ENCODE data around the gene PTPRR.

Gene PTPRR

GRCh38 chr12:70733385-70733784 lies 187.2 kb downstream of the PTPRR start:
- no peak overlapping the region for H3K4me2 ChIP-seq (ENCODE audit: low read length)
- no peaks in the 10 kb centered on the region for H3K4me1 ChIP-seq
- peak; percentile 25 for TF ChIP-seq CTCF (IDR thresholded peaks at IDR 0.05)
- no peak overlapping the region for H2AFZ ChIP-seq
- H3K27me3 ChIP-seq (ENCODE audit: control insufficient read depth, insufficient read depth, low read length), result no peaks in the 10 kb centered on the region
- H3K9me3 ChIP-seq (ENCODE audit: control insufficient read depth, low read length), result no peaks in the 10 kb centered on the region
- H3K27ac ChIP-seq, result no peak overlapping the region
- no peaks in the 10 kb centered on the region for H3K79me2 ChIP-seq
- H3K4me3 ChIP-seq (ENCODE audit: low read depth, low read length), result no peak overlapping the region
- H3K36me3 ChIP-seq (ENCODE audit: control insufficient read depth, insufficient read depth, low read length), result no peaks in the 10 kb centered on the region
- no peak overlapping the region for H3K9ac ChIP-seq

- no peak overlapping the region for H3K9ac ChIP-seq
- H3K4me2 ChIP-seq (ENCODE audit: low read length), result no peak overlapping the region
- no peaks in the 10 kb centered on the region for H3K27me3 ChIP-seq (ENCODE audit: control insufficient read depth, insufficient read depth, low read length)
- H3K9me3 ChIP-seq (ENCODE audit: control insufficient read depth, low read length), result no peaks in the 10 kb centered on the region
- H3K27ac ChIP-seq, result no peak overlapping the region
- H3K4me3 ChIP-seq (ENCODE audit: low read depth, low read length), result no peak overlapping the region
- no peaks in the 10 kb centered on the region for H3K36me3 ChIP-seq (ENCODE audit: control insufficient read depth, insufficient read depth, low read length)
- no peaks in the 10 kb centered on the region for H3K4me1 ChIP-seq
- H2AFZ ChIP-seq, result no peak overlapping the region
- no peaks in the 10 kb centered on the region for H3K79me2 ChIP-seq
- no peak for TF ChIP-seq CTCF (IDR thresholded peaks at IDR 0.05)
These were observed 188.3 kb downstream of the PTPRR start for GRCh38 chr12:70732287-70732686.

GRCh38 chr12:70730675-70731180 lies 189.8 kb downstream of the PTPRR start:
- TF ChIP-seq CTCF (IDR thresholded peaks at IDR 0.05), result no peak
- no peak overlapping the region for H3K4me2 ChIP-seq (ENCODE audit: low read length)
- H3K36me3 ChIP-seq (ENCODE audit: control insufficient read depth, insufficient read depth, low read length), result no peaks in the 10 kb centered on the region
- H3K9ac ChIP-seq, result no peak overlapping the region
- no peak overlapping the region for H3K4me3 ChIP-seq (ENCODE audit: low read depth, low read length)
- no peak overlapping the region for H2AFZ ChIP-seq
- H3K79me2 ChIP-seq, result no peaks in the 10 kb centered on the region
- H3K27me3 ChIP-seq (ENCODE audit: control insufficient read depth, insufficient read depth, low read length), result no peaks in the 10 kb centered on the region
- no peak overlapping the region for H3K27ac ChIP-seq
- no peaks in the 10 kb centered on the region for H3K4me1 ChIP-seq
- H3K9me3 ChIP-seq (ENCODE audit: control insufficient read depth, low read length), result no peaks in the 10 kb centered on the region

- no peak overlapping the region for H2AFZ ChIP-seq
- H3K79me2 ChIP-seq, result no peaks in the 10 kb centered on the region
- no peak overlapping the region for H3K4me3 ChIP-seq (ENCODE audit: low read depth, low read length)
- H3K27ac ChIP-seq, result no peak overlapping the region
- no peak overlapping the region for H3K9ac ChIP-seq
- no peaks in the 10 kb centered on the region for H3K27me3 ChIP-seq (ENCODE audit: control insufficient read depth, insufficient read depth, low read length)
- H3K36me3 ChIP-seq (ENCODE audit: control insufficient read depth, insufficient read depth, low read length), result no peaks in the 10 kb centered on the region
- no peak for TF ChIP-seq CTCF (IDR thresholded peaks at IDR 0.05)
- no peaks in the 10 kb centered on the region for H3K9me3 ChIP-seq (ENCODE audit: control insufficient read depth, low read length)
- H3K4me2 ChIP-seq (ENCODE audit: low read length), result no peak overlapping the region
- no peaks in the 10 kb centered on the region for H3K4me1 ChIP-seq
These were observed 196.1 kb downstream of the PTPRR start for GRCh38 chr12:70724444-70724843.

DNA sequence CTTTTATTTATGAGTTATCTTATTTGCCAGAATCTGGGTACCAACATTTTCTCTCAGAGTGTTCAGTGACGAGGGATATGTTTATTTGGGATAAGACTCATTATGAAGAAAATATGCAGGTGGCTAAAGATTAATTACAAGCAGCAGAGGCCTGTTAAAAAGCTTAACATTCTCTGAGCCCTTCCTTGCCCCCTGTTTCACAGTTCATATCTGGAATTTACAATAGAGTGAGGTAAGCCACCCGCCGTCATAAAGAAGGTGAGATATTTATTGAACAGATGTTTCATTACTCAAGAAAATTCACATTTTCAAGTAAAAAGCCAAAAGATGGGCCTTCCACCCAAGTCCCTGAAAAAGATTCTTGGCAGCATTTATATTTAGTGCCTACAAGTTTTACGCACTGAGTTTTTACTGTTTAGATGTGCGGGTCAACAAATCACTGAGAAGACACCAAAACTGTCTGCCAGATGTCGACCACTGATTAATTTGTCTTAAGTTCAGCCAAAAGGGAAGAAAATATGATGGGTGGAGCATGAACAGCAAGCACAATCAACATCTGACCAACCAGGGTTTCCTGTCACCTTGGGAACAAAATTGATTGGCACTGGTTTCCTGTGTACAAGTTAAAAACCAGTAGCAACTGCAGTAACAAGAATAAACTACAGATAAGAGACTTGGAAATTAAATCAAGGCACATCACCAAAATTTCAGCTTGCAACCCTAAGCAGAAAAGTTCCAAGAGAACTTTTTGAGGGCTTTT lies 197.8 kb downstream of the PTPRR start:
- no peak overlapping the region for H3K9ac ChIP-seq
- H3K4me2 ChIP-seq (ENCODE audit: low read length), result no peak overlapping the region
- H3K4me1 ChIP-seq, result no peaks in the 10 kb centered on the region
- no peaks in the 10 kb centered on the region for H3K9me3 ChIP-seq (ENCODE audit: control insufficient read depth, low read length)
- no peaks in the 10 kb centered on the region for H3K27me3 ChIP-seq (ENCODE audit: control insufficient read depth, insufficient read depth, low read length)
- TF ChIP-seq CTCF (IDR thresholded peaks at IDR 0.05), result no peak
- H2AFZ ChIP-seq, result no peak overlapping the region
- H3K27ac ChIP-seq, result peak overlapping the region; percentile 67
- no peaks in the 10 kb centered on the region for H3K79me2 ChIP-seq
- no peaks in the 10 kb centered on the region for H3K36me3 ChIP-seq (ENCODE audit: control insufficient read depth, insufficient read depth, low read length)
- no peak overlapping the region for H3K4me3 ChIP-seq (ENCODE audit: low read depth, low read length)

Data from parathyroid adenoma (tissue), 2 donors.